PFSK-1 (cell line): ENCODE measurements around the gene C1orf105.

Source experiments
- FOXP2 ChIP-seq: optimal IDR thresholded peaks from 2 replicates; pipeline ENCODE3; 2011; ENCODE audit warnings: borderline replicate concordance, control low read depth, inconsistent platforms; ENCODE audit not compliant: insufficient read depth; ENCODE audit errors: extremely low read length, extremely low read depth
- POLR2AphosphoS5 ChIP-seq: IDR thresholded peaks from 2 replicates; pipeline ENCODE4 v1.6.1; 2012; ENCODE audit warnings: low read depth, mild to moderate bottlenecking, control low read depth, low read length, moderate library complexity
- REST ChIP-seq, 2 experiments: IDR thresholded peaks; 2 replicates each; pipeline versions ENCODE4 v1.6.1 to v1.8.0; 2011 to 2012; ENCODE audit warnings: low read depth in 2 of 2, low read length in 2 of 2, control low read depth in 1 of 2, inconsistent platforms in 1 of 2, mild to moderate bottlenecking in 1 of 2, moderate library complexity in 1 of 2; ENCODE audit not compliant: insufficient read depth in 1 of 2
- SIN3A ChIP-seq: IDR thresholded peaks from 2 replicates; pipeline ENCODE4 v1.6.1; 2012; ENCODE audit warnings: mild to moderate bottlenecking, low read length, moderate library complexity, borderline replicate concordance; ENCODE audit not compliant: insufficient read depth
- TAF1 ChIP-seq: IDR thresholded peaks from 2 replicates; pipeline ENCODE4 v1.6.1; 2012; ENCODE audit warnings: low read length, control low read depth, borderline replicate concordance; ENCODE audit not compliant: insufficient read depth

C1orf105 gene

GRCh38 chr1:172427191-172427590 is 6.7 kb downstream of the C1orf105 start:
- no peak for TF ChIP-seq REST (IDR thresholded peaks at IDR 0.05; ENCODE audit: insufficient read depth in 1 of 2, low read depth in 2 of 2, low read length in 2 of 2)
- TF ChIP-seq POLR2AphosphoS5, result no peak
- no peak for TF ChIP-seq FOXP2
- TF ChIP-seq TAF1, result no peak
- no peak for TF ChIP-seq SIN3A

GRCh38 chr1:172429331-172430127 is 9.0 kb downstream of the C1orf105 start:
- TF ChIP-seq TAF1, result no peak

- TF ChIP-seq TAF1 (no peak), FOXP2 (no peak), POLR2AphosphoS5 (no peak), REST (IDR thresholded peaks at IDR 0.05; ENCODE audit: insufficient read depth in 1 of 2, low read depth in 2 of 2, low read length in 2 of 2) (no peak), SIN3A (no peak)
Observed at GRCh38 chr1:172430128-172430454, 9.6 kb downstream of the C1orf105 start.

- TF ChIP-seq FOXP2 (no peak), SIN3A (no peak), TAF1 (no peak), POLR2AphosphoS5 (no peak), REST (IDR thresholded peaks at IDR 0.05; ENCODE audit: insufficient read depth in 1 of 2, low read depth in 2 of 2, low read length in 2 of 2) (no peak)
Observed at GRCh38 chr1:172431204-172431603, 10.7 kb downstream of the C1orf105 start.

- TF ChIP-seq REST (IDR thresholded peaks at IDR 0.05; ENCODE audit: insufficient read depth in 1 of 2, low read depth in 2 of 2, low read length in 2 of 2) (no peak), SIN3A (no peak), POLR2AphosphoS5 (no peak)
Observed at GRCh38 chr1:172431721-172432192, 11.3 kb downstream of the C1orf105 start.
